B cell (primary cell): ENCODE results near the gene DTWD2.

ENCODE experiments used
- CTCF ChIP-seq: fragments of 200-600 bp; IDR thresholded peaks from one replicate; pipeline ENCODE4 v1.8.0; 2022; ENCODE audit warnings: antibody characterized with exemption, mild to moderate bottlenecking
- EZH2 ChIP-seq: IDR thresholded peaks from 2 replicates; pipeline ENCODE4 v1.6.1; 2012; ENCODE audit warnings: borderline replicate concordance, low read depth, mild to moderate bottlenecking, moderate library complexity, low read length; ENCODE audit not compliant: insufficient read depth, poor library complexity, severe bottlenecking

DNA sequence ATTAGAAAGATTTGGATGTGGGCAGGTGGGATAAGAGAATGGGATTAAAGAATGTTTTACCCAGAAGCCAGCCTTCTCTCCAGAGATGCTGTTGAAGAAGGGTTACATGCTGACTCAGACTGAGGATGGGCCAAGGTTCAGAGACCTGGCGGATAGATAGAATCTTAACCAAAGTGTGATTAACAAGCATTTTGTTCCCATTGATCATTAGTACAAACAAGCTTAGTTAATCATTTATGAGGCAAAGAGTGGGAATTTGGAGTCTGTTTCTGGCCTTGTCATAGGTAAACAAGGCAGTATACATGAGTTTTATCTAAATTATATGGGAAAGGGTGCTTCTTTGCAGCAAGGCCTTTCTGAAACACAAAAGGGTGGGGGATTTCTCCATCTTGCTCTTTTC lies 20.8 kb upstream of the DTWD2 start:
- TF ChIP-seq CTCF (no peak), EZH2 (no peak)
